ENCODE data around the gene CRKL.

GRCh38 chr22:20993304-20994127 lies 76.3 kb downstream of the CRKL start:
- no peak for TF ChIP-seq POLR2A (IDR thresholded peaks at IDR 0.05)
- no peak for TF ChIP-seq CTCF (IDR thresholded peaks at IDR 0.05)
